ENCODE data around the gene ARHGEF17.

The ARHGEF17 gene

GRCh38 chr11:73293356-73293936 is 14.6 kb upstream of the ARHGEF17 start:
- no peak for FAIRE-seq

GRCh38 chr11:73294604-73295003 is 13.5 kb upstream of the ARHGEF17 start:
- FAIRE-seq, result no peak

DNA sequence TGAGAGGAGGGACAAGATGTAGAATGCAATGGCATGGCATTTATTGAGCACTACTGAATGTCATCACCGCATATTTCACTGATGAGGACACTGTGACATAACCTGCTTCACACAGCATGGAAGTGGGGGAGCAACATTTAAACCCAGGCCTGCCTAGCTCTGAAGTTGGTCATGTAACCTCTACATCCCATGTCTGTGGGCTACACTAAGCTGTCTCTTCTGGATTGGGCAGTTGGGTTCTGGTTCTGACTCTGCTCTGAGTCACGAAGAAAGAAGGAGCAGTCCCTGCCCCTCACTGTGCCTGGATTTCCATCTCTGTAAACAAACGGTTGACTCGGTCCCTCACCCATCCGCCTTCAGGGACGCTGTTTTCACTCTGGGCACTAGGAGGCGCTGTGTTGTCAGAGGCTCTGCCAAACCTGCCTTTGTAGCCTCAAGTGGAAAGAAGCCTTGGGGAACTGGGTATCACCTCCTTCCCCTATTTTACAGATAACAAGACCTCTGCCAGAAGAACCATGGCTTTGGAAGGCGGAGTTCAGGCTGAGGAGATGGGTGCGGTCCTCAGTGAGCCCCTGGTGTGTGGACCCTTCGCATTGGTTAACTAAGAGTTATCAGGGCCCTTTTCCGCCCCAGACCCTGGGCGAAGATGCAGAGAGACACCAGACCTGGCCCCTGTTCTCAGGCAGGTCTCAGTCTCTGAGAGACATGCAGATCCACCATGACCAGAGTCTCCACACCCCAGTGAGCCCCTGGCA is 12.7 kb upstream of the ARHGEF17 start:
- FAIRE-seq, result no peak

DNA sequence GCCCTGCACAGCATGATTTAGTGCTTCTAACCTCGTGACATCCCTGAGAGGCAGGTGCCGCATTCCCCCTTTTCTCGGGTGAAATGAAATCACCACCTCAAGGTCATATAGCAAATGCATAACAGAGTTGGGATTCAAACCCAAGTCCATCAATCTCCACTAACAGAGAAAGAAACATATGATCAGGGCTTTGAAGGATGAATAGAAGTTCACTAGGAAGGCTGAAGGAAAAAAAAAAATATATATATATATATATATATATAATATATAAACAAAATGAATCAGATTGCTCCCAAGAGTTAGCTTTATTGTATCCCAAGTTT is 12.1 kb upstream of the ARHGEF17 start:
- FAIRE-seq, result no peak

GRCh38 chr11:73296501-73297230 is 11.4 kb upstream of the ARHGEF17 start:
- no peak for FAIRE-seq

DNA sequence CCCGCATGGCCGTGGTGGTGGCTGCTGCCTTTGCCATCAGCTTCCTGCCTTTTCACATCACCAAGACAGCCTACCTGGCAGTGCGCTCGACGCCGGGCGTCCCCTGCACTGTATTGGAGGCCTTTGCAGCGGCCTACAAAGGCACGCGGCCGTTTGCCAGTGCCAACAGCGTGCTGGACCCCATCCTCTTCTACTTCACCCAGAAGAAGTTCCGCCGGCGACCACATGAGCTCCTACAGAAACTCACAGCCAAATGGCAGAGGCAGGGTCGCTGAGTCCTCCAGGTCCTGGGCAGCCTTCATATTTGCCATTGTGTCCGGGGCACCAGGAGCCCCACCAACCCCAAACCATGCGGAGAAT is 10.9 kb upstream of the ARHGEF17 start:
- FAIRE-seq, result no peak

GRCh38 chr11:73297702-73298101 is 10.4 kb upstream of the ARHGEF17 start:
- FAIRE-seq, result no peak

DNA sequence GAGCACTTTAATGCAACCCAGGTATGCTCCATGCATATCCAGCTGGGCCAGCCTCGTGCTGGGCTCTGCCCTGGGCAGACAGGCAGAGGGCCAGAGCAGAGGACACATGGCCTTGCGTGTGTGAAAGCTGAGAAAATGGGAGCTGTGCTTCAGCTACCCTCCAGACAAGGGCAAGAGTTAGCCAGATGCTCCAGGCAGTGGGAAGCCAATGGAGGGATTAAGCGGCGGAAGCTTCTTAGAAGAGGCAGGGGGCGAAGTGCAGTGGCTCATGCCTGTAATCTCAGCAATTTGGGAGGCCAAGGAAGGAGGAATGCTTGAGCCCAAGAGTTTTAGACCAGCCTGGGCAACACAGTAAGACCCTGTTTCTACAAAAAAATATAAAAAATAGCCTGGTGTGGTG is 9.8 kb upstream of the ARHGEF17 start:
- no peak for FAIRE-seq

- FAIRE-seq, result no peak
Observed at GRCh38 chr11:73299751-73300150, 8.3 kb upstream of the ARHGEF17 start.

DNA sequence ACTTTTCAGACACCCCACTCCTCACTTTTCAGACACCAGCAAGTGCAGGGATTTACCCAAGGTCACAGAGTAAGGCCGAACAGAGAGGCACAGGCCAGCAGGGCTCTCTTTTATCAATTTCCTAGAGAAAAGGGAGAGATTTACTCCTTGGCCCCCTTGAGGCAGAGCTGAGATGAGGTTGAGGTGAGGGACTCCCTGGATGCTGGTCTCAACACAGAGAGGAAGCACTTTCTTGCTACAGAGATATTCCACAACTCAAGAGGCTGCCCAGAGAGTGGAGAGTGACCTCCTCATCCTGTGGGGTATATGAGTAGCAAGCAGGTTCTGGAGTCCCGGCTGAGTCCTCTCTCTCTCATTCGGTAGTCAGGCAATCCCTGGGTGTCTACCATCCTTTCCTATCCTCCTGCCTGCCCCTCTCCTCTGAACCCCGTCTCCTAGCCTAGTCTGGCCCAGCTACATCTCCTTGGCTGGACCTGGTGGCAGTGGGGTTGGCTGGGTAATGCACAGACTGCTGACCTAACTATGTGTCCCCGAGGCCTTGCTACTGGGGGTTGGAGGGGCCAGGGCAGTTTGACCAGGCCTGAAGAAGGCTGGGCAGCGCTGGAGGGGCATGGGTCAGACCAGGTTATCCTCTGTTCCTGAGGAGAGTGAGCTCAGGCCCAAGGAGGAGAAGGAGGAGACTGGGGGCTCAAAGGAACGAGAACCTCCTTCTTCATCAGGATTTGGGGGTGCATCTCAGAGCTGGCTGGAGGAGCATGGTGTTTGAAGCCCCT is 1.8 kb upstream of the ARHGEF17 start:
- FAIRE-seq, result no peak

DNA sequence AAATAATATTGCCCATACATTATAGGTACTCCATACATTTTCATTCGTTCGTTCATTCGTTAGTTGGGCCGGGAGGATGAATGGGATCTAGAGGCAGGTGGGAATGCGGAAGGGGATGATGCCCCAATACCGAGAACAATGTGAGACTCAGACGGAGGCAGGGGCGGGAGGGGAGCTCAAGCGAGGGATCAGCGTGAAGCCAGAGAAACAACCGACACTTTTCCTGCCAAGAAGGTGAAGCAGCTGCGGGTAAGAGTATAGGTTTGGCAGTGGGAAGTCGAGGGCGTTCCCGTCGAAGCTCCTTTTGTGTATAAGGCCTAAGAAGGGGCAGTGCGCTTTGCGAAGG is 1.1 kb upstream of the ARHGEF17 start:
- FAIRE-seq, result no peak

GRCh38 chr11:73307323-73308002 is 613 bp upstream of the ARHGEF17 start:
- FAIRE-seq, result no peak

GRCh38 chr11:73308961-73309919 is 1.2 kb downstream of the ARHGEF17 start:
- no peak for FAIRE-seq

DNA sequence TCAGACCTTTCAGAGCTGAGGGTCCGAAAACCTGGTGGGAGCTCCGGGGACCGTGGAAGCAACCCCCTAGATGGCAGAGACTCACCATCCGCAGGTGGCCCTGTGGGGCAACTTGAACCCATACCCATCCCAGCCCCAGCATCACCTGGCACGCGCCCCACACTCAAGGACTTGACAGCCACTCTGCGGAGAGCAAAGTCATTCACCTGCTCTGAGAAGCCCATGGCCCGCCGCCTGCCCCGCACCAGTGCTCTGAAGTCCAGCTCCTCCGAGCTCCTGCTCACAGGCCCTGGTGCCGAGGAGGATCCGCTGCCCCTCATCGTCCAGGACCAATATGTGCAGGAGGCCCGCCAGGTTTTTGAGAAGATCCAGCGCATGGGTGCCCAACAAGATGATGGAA is 2.0 kb downstream of the ARHGEF17 start:
- FAIRE-seq, result no peak

DNA sequence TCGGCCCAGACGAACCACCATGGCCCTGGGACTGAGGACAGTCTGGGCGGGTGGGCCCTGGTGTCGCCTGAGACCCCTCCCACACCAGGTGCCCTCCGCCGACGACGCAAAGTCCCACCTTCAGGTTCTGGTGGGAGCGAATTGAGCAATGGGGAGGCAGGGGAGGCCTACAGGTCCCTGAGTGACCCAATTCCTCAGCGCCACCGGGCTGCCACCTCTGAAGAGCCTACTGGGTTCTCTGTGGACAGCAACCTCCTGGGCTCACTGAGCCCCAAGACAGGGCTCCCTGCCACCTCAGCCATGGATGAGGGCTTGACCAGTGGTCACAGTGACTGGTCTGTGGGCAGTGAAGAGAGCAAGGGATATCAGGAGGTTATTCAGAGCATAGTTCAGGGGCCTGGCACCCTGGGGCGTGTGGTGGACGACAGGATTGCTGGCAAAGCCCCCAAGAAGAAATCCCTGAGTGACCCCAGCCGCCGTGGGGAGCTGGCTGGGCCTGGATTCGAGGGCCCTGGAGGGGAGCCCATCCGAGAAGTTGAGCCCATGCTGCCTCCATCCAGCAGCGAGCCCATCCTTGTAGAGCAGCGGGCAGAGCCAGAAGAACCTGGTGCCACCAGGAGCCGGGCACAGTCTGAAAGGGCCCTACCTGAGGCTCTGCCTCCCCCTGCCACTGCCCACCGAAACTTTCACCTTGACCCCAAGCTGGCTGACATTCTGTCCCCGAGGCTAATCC is 2.8 kb downstream of the ARHGEF17 start:
- no peak for FAIRE-seq

GRCh38 chr11:73311394-73311869 is 3.4 kb downstream of the ARHGEF17 start:
- FAIRE-seq, result no peak

- no peak for FAIRE-seq
Observed at GRCh38 chr11:73312036-73312435, 4.0 kb downstream of the ARHGEF17 start.

DNA sequence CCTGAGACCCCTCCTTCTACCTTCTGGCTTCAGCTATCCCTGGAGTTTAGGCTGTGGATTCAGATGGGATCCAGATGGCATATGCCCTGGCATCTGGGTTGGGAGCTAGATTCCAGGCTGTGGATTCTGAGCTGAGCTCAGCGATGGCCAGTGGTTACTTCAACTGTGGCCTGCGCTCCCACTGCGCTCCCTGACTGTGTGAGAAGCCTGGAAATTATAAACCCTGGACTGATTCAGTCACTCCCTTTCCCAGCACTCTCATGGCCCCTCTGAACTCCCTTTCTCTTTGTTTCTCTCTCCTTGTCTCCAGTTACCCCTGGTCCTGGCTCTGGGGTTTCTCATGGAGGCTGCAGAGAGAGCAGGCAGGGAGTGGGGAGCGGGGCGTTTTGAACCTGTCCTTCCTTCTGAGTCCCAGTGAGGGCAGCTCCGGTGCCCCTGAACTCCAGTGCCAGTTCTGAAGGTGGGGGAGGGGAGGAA is 4.8 kb downstream of the ARHGEF17 start:
- no peak for FAIRE-seq

GRCh38 chr11:73313652-73314051 is 5.6 kb downstream of the ARHGEF17 start:
- FAIRE-seq, result no peak

GRCh38 chr11:73314117-73314961 is 6.3 kb downstream of the ARHGEF17 start:
- no peak for FAIRE-seq
